Hematopoietic multipotent progenitor cell (in vitro differentiated cells): ENCODE measurements around the gene TMPRSS4. TPM values are rescaled to one million over a fixed set of nuclear protein-coding genes. Genes with fewer than 3 reads are reported as not detected.
A peak's percentile ranks its signal among the peaks of the same experiment; 100 is the strongest.

Source experiments
- DNase-seq, 3 donors: peaks; one replicate each; pipeline ENCODE4 v3.0.0-alpha.2; 2011 to 2015; ENCODE audit warnings: low read depth in 2 of 3, low spot score in 2 of 3
- total RNA-seq: library from RNA; depleted of rRNA; stranded (reverse); fragments of >200 nt; gene quantifications from one replicate; pipeline ENCODE4 v1.2.3, GENCODE V29; 2012

The TMPRSS4 gene
- total RNA-seq = not detected

DNA sequence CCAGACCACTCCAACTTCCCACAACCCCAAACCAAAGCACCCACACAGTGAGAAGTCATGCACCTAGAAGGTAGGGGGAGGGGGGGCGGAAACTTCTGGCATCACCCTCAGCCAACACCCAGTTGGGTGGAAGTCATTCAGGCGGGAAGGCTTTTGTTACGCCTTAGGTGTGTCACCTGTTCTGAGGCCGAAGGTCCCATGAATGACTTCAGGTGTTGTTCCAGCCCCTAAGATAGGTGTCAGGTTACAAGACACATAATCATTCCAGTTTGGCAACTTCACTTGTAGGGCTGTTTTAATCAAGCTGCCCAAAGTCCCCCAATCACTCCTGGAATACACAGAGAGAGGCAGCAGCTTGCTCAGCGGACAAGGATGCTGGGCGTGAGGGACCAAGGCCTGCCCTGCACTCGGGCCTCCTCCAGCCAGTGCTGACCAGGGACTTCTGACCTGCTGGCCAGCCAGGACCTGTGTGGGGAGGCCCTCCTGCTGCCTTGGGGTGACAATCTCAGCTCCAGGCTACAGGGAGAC lies at the start of gene TMPRSS4:
TMPRSS4 (plus strand) TSS at position 325 of the 528 bp plus-strand sequence. CDS start 225 bp downstream, outside the sequence.
- no peak for DNase-seq

GRCh38 chr11:118027694-118028093 lies 49.2 kb upstream of the TMPRSS4 start:
- no peak for DNase-seq

DNA sequence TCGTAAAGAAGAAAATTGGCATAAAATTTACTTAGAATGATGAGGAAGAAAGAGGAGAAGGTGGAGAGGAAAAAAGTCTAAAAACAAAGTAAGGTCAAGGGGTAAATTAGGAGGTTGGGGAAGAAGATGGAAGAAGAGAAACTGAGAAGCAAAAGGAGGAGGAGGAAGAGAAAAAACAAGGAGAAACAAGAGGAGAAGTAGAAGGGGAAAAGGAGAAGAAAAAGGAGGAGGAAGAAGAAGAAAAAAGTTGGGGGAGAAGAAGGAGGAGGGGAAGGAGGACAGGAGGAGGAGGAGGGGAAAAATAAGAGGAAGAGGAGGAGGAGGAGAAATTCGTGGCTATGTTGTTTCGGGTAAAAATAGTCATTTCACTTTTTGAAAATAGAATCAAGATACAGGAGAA lies 48.3 kb upstream of the TMPRSS4 start:
- DNase-seq = no peak

DNA sequence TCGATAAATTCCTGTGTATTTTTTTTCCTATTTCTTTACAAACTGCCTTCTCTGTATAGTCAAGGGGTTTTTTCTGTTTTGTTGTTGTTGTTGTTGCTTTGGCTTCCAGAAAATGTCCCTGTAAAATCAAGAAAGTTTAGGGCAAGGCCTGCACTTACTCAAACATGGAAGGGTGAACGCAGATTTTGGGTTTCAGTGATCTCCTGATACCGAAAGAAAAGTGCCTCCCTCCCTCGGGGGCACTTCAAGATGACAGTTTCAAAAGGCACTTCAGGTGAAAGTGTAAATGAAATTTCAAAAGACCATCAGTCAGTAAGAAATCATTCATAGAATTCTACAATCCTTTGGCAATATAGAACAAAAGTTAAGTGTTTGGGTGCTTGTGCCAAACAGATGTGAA lies 43.4 kb upstream of the TMPRSS4 start:
- no peak for DNase-seq

DNA sequence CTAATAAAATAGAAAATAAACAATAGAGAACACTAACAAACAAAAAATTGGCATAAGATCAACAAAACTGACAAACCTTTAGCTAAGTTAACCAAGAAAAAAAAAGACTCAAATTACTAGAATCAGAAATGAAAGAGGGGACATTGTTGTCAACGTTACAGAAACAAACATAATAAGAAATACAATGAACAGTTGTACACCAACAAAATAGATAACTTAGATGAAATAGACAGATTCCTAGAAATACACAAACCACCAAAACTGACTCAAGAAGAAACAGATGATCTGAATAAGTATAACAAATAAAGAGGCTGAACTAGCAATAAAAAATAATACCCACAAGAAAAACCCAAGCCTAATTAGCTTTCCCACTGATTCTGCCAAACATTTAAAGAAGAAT lies 34.7 kb upstream of the TMPRSS4 start:
- DNase-seq = no peak

- DNase-seq = no peak
Measured at GRCh38 chr11:118042796-118043195, 34.1 kb upstream of the TMPRSS4 start.

- no peak for DNase-seq
Measured at GRCh38 chr11:118045191-118045590, 31.7 kb upstream of the TMPRSS4 start.

DNA sequence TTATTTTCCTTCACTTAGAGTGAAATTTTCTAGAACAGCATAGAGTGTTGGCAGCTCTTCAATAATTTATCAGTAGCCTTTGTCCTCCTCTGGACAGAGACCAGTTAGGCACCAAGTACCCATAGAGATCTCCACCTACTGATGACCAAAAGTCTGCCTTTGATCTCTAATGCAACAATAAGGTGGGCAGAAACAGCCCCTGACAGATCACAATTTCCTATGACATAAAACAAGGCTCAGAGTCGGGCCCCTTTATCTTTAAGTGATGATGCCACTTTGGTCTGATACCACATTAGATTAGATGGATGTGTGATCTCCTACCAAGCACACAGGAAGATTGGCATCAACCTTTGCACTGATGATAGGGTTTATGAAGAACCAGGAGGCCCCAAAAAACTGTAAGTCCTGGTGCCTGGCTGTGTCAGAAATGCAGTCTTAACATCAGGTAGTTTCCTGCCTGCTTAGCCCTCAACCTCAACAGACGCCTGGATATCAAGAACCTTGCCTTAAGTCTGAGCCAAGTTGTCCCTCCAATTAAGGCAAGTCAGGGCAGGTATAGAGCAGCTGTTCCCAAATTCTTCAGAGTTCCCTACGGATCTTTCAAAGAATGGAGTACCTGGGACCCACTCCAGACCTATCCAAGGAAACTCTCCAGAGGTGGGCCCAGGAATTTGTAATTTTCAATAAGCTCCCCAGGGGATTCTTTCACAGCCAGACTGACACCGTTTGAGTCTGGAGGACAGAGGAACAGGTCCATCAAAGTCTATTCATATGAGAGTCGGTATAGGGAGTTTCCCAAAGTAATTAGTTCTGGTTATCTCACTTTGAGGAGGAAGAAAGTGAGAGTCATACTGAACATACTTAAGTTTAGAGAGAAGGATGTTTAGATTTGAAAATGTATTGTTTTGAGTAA lies 30.6 kb upstream of the TMPRSS4 start:
- no peak for DNase-seq

DNA sequence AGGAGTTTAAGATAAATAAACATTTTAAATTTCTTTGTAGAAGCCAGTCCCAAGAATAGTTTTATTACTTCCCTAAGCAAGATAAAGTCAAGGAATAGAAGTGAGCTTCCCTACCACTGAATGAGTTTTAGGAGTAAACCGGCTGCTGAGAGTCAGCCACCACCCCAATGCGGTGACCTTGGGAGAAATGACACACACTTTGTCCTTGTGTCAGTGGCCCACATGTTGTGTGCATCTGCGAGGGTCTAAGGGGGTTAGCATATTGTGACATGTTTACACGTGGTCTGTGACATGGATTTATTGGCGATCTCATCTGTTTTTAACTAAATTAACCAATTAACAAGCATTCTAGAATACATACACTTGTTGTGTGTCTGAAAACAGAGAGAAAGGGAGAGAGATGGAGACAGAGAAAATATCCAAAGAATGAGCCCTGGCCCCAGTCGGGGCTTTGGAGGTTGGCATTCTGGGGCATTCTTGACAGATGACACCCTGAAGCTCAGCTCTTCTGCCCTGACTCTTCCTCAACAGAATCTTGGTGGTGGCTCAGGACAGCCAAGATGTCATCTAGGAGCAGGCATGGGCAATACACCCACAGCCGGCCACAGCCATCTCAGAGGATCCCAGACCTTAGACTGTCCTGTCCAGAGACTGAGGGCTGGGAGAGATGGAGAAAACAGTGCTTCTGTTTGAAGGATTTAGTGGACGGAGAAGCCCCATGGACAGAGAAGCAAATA lies 29.7 kb upstream of the TMPRSS4 start:
- no peak for DNase-seq

- DNase-seq = no peak
Measured at GRCh38 chr11:118047749-118048148, 29.1 kb upstream of the TMPRSS4 start.

DNA sequence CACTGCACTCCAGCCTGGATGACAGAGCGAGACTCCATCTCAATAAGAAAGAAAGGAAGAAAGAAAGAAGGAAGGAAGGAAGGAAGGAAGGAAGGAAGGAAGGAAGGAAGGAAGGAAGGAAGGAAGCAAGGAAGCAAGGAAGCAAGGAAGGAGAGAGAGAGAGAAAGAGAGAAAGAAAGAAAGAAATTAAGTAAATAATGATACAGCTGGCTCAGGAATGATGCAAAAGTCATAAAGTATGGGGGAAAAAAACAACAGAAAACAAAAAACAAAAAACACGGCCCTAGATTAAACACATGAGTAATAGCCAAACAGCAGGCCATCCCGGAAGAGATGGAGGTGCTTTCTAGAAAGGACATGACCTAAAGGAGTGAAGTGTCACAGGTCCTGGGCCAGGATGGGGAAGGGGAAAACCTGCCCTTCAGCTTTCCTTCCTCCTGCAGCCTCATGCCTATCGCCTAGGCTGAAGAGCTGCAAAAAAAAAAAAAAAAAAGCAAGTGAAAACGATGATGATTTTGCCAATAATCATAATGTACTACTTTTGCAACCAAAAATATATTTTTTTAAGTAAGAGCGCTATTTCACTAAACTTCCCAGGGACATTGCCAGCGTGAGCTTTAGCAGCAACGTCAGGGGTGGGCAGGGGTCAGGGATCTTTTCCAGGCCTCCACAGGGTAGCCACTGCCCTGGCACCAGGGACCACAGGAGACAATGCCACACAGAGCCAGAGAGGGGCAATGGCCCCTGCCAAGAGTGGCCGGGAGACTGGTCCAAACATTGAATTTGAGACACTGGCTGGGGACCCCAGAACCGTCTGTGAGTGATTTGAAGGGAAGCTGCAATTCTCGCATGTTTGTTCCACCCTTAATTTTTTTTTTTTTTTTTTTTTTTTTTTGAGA lies 28.2 kb upstream of the TMPRSS4 start:
- no peak for DNase-seq

DNA sequence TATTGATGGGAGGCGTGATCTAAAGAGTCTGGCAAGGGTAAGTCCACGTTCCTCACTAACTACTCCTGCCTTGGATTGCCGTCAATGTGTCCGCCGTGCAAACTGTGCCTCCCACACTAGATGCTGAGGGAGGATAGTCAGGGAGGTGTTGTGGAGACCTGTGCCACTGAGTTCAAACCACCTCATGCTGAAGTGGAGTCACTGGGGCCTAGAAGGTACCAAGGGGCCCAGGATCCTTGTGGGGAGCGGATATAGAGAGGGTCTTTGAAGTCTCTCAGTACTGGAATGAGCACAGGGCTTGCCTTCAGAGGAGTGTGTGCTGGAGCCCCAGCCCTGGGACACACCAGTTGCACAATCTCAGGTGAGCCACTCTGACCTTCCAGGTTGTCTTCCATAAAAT lies 27.1 kb upstream of the TMPRSS4 start:
- DNase-seq = no peak

- DNase-seq = no peak
Measured at GRCh38 chr11:118050208-118050891, 26.5 kb upstream of the TMPRSS4 start.

DNA sequence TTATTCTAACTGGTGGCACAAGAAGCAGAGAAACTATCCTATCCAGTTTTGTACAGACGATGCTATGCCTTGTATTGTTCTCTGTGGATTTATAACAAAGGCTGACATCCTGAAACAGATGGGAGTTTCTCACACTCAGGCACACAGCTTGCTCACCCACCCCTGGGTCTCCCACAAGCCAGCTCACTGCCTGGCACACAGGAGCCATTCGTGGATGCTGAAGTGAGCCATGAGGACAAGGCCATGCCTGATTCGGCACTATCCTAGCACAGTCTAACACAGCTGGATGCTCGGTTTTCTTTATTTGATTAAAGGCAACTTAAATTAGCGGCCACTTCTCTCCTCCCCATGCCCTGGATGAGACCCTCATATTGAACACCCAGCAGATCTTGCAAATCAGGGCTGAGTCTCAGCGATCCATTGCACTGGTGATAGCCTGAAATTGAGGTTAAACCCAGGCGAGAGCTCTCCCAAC lies 25.7 kb upstream of the TMPRSS4 start:
- no peak for DNase-seq

DNA sequence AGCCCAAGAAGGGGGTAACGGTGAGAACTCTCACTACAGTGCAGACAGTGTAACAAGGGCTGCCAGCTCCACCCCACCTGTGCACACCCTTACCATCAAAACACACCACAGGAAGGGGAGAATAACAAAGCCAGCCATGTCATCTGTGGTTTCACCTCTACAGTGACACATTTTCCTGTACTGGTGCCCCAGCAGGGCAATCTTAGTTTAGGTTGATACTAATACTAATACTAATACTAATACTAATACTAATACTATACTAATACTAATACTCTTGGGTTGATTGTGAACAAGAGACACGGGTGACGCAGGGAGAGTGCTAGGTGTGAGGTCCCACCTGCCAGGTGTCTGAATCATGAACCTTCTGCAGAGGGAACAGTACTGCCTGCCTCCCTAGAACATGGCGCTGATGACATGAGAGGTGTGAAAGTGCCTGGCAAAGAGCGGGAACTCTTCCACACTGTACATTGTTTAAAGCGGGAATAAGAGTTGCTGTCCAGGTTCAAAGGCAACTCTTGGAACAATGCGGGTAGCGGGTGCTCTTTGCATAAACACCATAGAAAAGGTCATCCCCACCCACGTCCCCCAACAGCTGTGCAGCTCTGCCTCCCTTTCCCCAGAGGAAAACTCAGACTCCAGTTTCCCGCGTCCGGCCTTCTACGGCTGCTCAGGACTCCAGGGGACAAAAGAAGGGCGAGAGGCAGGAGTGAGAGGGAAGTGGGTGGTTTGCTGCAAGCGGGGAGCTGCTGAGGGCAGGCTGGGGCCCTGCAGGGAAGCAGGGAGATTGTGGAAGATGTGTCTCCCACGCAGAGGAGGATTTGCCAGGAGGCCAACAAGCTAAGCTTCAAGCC lies 25.0 kb upstream of the TMPRSS4 start:
- DNase-seq = peak in 2 of 3 donors; percentile 16 to 53

- no peak for DNase-seq
Measured at GRCh38 chr11:118052581-118053206, 24.2 kb upstream of the TMPRSS4 start.

- DNase-seq = no peak
Measured at GRCh38 chr11:118054712-118055640, 21.9 kb upstream of the TMPRSS4 start.
